GM10266 (cell line): ENCODE results near the gene PPP1R1B.

Source experiments
- DNase-seq: peaks from one replicate; pipeline ENCODE4 v3.0.0; 2012; ENCODE audit errors: extremely low spot score
- CTCF ChIP-seq: IDR thresholded peaks from 2 replicates; pipeline ENCODE4 v1.5.1; 2012; ENCODE audit warnings: mild to moderate bottlenecking, low read depth; ENCODE audit not compliant: control insufficient read depth, insufficient read depth; ENCODE audit errors: missing control alignments

The PPP1R1B gene

GRCh38 chr17:39636927-39637736 lies 10.4 kb downstream of the PPP1R1B start, which contains the start of gene STARD3:
STARD3 (plus strand) TSS chr17:39637144; CDS start chr17:39653532, 16,388 bp downstream.
- peak; percentile 95 for DNase-seq
- peak; percentile 23 for TF ChIP-seq CTCF

GRCh38 chr17:39638317-39638716 lies 11.6 kb downstream of the PPP1R1B start:
- no peak for DNase-seq
- no peak for TF ChIP-seq CTCF

- no peak for TF ChIP-seq CTCF
- DNase-seq, result no peak
Measured at GRCh38 chr17:39639043-39639442, 12.3 kb downstream of the PPP1R1B start.

- no peak for DNase-seq
- TF ChIP-seq CTCF, result no peak
Measured at GRCh38 chr17:39639566-39640458, 13.1 kb downstream of the PPP1R1B start.

GRCh38 chr17:39640591-39641031 lies 13.9 kb downstream of the PPP1R1B start:
- no peak for DNase-seq
- no peak for TF ChIP-seq CTCF

- DNase-seq, result no peak
- TF ChIP-seq CTCF, result no peak
Measured at GRCh38 chr17:39641097-39641496, 14.3 kb downstream of the PPP1R1B start.
